Gastrocnemius medialis (tissue), 4 donors: ENCODE measurements around the gene RAD51AP2. TPM values are rescaled to one million over a fixed set of nuclear protein-coding genes. Genes with fewer than 3 reads are reported as not detected.

Source experiments
- ATAC-seq, 2 donors: fragments of 150-250 bp; one replicate each; pipeline ENCODE4 v1.9.1; 2016
- DNase-seq, 2 donors: peaks; one replicate each; pipeline ENCODE4 v3.0.0-alpha.2; 2019
- H3K27ac ChIP-seq, 4 donors: fragments of 200-600 bp; sonication (generic); 1 replicate in 1 of 4; 2 replicates in 3 of 4; pipeline ENCODE4 v1.5.1; 2016 to 2018; ENCODE audit warnings: mild to moderate bottlenecking in 2 of 4, moderate library complexity in 1 of 4
- H3K27me3 ChIP-seq, 3 donors: fragments of 200-600 bp; sonication (generic) in 2 of 3; 1 replicate in 1 of 3; 2 replicates in 2 of 3; pipeline versions ENCODE4 v1.5.1 to v1.6.0; 2016 to 2019; ENCODE audit warnings: mild to moderate bottlenecking in 1 of 3, moderate library complexity in 1 of 3
- H3K36me3 ChIP-seq, 2 donors: fragments of 200-600 bp; sonication (generic) in 1 of 2; one replicate each; pipeline ENCODE4 v1.5.1; 2017 to 2018
- H3K4me1 ChIP-seq, 2 donors: fragments of 200-600 bp; sonication (generic) in 1 of 2; one replicate each; pipeline ENCODE4 v1.5.1; 2016 to 2017; ENCODE audit warnings: mild to moderate bottlenecking in 2 of 2
- H3K4me3 ChIP-seq, 4 donors: fragments of 200-600 bp; sonication (generic) in 3 of 4; 1 replicate in 1 of 4; 2 replicates in 3 of 4; pipeline ENCODE4 v1.5.1; 2016 to 2019; ENCODE audit warnings: mild to moderate bottlenecking in 2 of 4
- H3K9me3 ChIP-seq, 3 donors: fragments of 200-600 bp; sonication (generic) in 2 of 3; 1 replicate in 1 of 3; 2 replicates in 2 of 3; pipeline ENCODE4 v1.5.1; 2016 to 2019
- POLR2A ChIP-seq, 2 donors: fragments of 450-650 bp; IDR thresholded peaks; one replicate each; pipeline ENCODE4 v1.6.1; 2017; ENCODE audit warnings: antibody characterized with exemption in 2 of 2, mild to moderate bottlenecking in 2 of 2, moderate library complexity in 2 of 2
- in situ Hi-C, 4 donors: fragments of 200-750 bp; cut with MboI; loops; one replicate each; pipeline versions ENCODE4 v1.15.0 to v1.8.0; 2017; ENCODE audit warnings: low sequenced_read_pairs in 4 of 4
- intact Hi-C: fragments of 100-400 bp; cut with DNase I; formaldehyde crosslinking; loops from one replicate; pipeline ENCODE4 v1.15.1; 2023; ENCODE audit warnings: low total_unique reads
- total RNA-seq, 4 donors: library from RNA; depleted of rRNA; stranded (reverse); fragments of >200 nt; gene quantifications; one replicate each; pipeline versions ENCODE4 v1.1.0 to v1.2.3, GENCODE V29; 2016
- TF ChIP-seq, protein P1 (sequence below), 5 experiments: fragments of 450-650 bp in 3 of 5; fragments of 200-600 bp in 2 of 5; sonication (generic) in 2 of 5; IDR thresholded peaks in 4 of 5; conservative IDR thresholded peaks in 1 of 5; 1 replicate in 4 of 5; 2 replicates in 1 of 5; pipeline ENCODE4 v1.5.1; 2016 to 2019; ENCODE audit warnings: antibody characterized with exemption in 5 of 5, mild to moderate bottlenecking in 3 of 5, moderate library complexity in 3 of 5

RAD51AP2 gene
- total RNA-seq, 4 donors from 2014 or later: not detected

DNA sequence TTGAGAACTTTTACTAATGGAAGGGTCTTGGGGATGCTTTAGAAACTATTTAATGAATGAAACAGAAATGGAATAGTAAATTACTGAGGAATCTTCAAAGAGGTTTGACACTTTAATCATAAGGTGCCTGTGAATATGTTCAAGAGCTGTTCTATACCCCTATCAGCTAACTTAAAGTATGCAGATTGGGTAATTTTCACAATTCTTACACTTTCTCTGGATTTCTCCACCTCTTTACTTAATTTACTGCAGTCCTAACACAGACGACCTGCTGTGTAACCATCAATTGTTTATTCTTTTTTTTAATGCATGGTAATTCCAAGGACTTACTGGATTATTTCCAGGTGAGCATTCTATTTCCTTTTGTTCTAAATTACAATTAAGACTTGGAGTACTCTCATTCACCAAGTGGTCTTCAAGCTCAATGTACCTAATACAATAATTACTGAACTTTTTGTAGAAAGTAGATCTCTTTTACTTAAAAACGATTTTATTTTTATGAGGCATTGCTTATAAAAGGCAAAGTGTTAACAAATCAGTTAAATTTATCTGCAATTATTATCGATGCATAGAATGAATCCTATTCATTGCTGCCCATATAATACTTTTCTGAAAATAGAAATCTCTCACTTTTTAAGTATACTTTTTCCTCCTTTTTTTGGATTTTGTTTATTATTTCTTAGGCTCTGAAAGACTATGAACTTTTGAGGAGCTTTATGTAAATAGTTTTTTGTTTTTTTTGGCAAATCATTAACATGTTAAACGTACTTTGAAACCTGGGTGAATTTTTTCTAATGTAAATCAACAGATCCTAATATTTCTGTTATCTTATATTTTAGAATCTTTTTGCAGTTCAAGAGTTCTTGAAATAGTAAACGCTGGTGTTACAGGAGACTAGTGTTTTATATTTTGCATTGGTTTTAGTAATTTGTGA lies 27.7 kb upstream of the RAD51AP2 start:
- no peak for TF ChIP-seq POLR2A (IDR thresholded peaks at IDR 0.05)
- TF ChIP-seq, protein P1, sequence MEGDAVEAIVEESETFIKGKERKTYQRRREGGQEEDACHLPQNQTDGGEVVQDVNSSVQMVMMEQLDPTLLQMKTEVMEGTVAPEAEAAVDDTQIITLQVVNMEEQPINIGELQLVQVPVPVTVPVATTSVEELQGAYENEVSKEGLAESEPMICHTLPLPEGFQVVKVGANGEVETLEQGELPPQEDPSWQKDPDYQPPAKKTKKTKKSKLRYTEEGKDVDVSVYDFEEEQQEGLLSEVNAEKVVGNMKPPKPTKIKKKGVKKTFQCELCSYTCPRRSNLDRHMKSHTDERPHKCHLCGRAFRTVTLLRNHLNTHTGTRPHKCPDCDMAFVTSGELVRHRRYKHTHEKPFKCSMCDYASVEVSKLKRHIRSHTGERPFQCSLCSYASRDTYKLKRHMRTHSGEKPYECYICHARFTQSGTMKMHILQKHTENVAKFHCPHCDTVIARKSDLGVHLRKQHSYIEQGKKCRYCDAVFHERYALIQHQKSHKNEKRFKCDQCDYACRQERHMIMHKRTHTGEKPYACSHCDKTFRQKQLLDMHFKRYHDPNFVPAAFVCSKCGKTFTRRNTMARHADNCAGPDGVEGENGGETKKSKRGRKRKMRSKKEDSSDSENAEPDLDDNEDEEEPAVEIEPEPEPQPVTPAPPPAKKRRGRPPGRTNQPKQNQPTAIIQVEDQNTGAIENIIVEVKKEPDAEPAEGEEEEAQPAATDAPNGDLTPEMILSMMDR (IDR thresholded peaks at IDR 0.05 in 4 of 5, conservative IDR thresholded peaks at IDR 0.05 in 1 of 5): no peak
- no peak for ATAC-seq
- intact Hi-C loops: no loop called here
- no peaks in the 10 kb centered on the region for H3K36me3 ChIP-seq
- no peaks in the 10 kb centered on the region for H3K9me3 ChIP-seq
- no peak for DNase-seq
- peaks cover 4 to 8% of the 10 kb centered on the region in 2 donors for H3K4me1 ChIP-seq
- no peak overlapping the region for H3K27ac ChIP-seq
- in situ Hi-C loops: no loop called here
- no peak overlapping the region for H3K4me3 ChIP-seq
- H3K27me3 ChIP-seq: peaks cover 0 to 39% (median 0%) of the 10 kb centered on the region in 3 donors

DNA sequence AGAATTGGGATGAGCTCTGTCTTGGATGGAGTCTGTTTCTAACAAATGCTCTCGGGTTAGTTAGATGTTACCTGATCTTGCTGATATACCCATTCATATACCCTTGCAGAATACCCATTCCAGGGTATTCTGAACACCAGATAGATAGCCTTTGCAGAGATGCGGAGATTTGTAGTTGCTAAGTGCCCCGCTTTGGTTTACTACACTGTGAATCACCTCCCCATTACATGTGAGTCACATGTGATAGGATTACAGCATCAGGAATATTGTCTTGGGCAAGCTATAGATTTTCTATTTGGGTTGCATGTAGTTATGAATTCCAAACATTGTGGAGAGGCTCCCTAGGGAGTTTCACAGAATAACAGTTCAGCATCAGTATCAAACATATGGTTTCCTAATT lies 26.0 kb upstream of the RAD51AP2 start:
- intact Hi-C loops: no loop called here

DNA sequence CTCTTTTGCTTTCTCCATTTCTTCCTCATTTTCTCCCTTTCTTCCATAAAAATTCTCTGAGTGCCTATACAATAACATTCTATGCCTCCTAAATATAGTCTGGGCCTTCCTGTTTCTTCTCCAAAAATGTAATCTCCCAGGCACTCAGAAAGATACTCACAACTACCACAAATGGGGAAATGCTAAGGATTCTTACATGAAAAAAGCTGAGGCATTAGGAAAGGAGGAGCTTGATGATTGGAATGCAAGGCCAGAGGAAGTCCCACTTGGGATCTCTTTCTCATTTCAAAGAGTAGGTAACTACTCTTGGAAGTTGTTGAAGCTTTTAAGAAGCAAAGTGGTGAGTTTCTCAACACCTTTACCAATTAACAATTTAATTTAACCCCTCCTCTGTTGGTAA lies 25.6 kb upstream of the RAD51AP2 start:
- H3K27me3 ChIP-seq: peaks cover 0 to 45% (median 0%) of the 10 kb centered on the region in 3 donors
- TF ChIP-seq POLR2A (IDR thresholded peaks at IDR 0.05): no peak
- TF ChIP-seq, protein P1 (IDR thresholded peaks at IDR 0.05 in 4 of 5, conservative IDR thresholded peaks at IDR 0.05 in 1 of 5): no peak
- H3K27ac ChIP-seq: no peak overlapping the region
- H3K9me3 ChIP-seq: no peaks in the 10 kb centered on the region
- no peak for ATAC-seq
- intact Hi-C loops (no loop called here), in situ Hi-C loops (no loop called here)
- no peak overlapping the region for H3K4me3 ChIP-seq
- DNase-seq: no peak
- H3K4me1 ChIP-seq: peaks cover 6 to 18% of the 10 kb centered on the region in 2 donors
- no peaks in the 10 kb centered on the region for H3K36me3 ChIP-seq

More for the DNA sequence above, 26.0 kb upstream of the RAD51AP2 start:
- DNase-seq: no peak
- in situ Hi-C loops: no loop called here
- ATAC-seq: no peak
- no peak for TF ChIP-seq POLR2A (IDR thresholded peaks at IDR 0.05)
- TF ChIP-seq, protein P1 (IDR thresholded peaks at IDR 0.05 in 4 of 5, conservative IDR thresholded peaks at IDR 0.05 in 1 of 5): no peak
- peaks cover 6 to 18% of the 10 kb centered on the region in 2 donors for H3K4me1 ChIP-seq
- H3K4me3 ChIP-seq: no peak overlapping the region
- H3K27me3 ChIP-seq: peaks cover 0 to 45% (median 0%) of the 10 kb centered on the region in 3 donors
- no peaks in the 10 kb centered on the region for H3K36me3 ChIP-seq
- H3K27ac ChIP-seq: no peak overlapping the region
- H3K9me3 ChIP-seq: no peaks in the 10 kb centered on the region

DNA sequence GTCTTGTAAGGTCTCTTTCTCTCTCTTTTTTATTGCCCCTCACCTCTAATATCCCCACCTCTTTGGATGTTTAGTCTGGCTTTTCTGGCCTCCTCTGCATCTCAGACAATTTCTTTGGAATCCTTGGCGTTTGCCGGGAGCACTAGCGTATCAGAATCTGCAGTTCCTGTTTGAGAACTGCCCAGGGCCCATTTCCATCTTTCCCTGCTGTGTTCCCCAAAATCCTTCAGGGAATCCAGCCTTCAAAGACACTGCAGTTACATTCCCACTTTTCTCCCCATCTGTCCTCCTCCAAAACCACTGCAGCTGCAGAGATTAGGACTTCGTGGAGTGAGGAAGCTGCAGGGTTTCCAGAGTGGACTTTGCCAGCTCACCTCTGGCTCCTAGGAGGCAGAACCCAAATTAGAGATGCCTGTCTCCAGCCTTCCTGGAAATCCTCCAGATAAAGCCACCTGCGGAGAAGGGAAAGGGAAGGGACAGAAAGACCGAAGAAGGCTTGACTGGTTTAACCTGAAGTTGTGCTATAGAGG lies 25.0 kb upstream of the RAD51AP2 start:
- Histone ChIP-seq H3K4me1 (peaks cover 6 to 21% of the 10 kb centered on the region in 2 donors), H3K27ac (no peak overlapping the region), H3K36me3 (no peaks in the 10 kb centered on the region), H3K4me3 (no peak overlapping the region), H3K9me3 (no peaks in the 10 kb centered on the region), H3K27me3 (peaks cover 0 to 46% (median under 1%) of the 10 kb centered on the region in 3 donors)
- in situ Hi-C loops (no loop called here), intact Hi-C loops (no loop called here)
- ATAC-seq (no peak), DNase-seq (no peak)
- TF ChIP-seq, protein P1 (IDR thresholded peaks at IDR 0.05 in 4 of 5, conservative IDR thresholded peaks at IDR 0.05 in 1 of 5): no peak
- TF ChIP-seq POLR2A (IDR thresholded peaks at IDR 0.05): no peak
